ENCODE measurements around the gene TTBK1.

TTBK1 gene

GRCh38 chr6:43213431-43213830, 29.9 kb upstream of the TTBK1 start:
- no peak for TF ChIP-seq CTCF (conservative IDR thresholded peaks at IDR 0.05; ENCODE audit: low read depth, low read length)
- H3K4me3 ChIP-seq (ENCODE audit: low read length) = no peak overlapping the region
- no peak for DNase-seq (ENCODE audit: low read depth)

GRCh38 chr6:43215066-43215465, 28.2 kb upstream of the TTBK1 start:
- no peak overlapping the region for H3K4me3 ChIP-seq (ENCODE audit: low read length)
- DNase-seq (ENCODE audit: low read depth) = no peak
- TF ChIP-seq CTCF (conservative IDR thresholded peaks at IDR 0.05; ENCODE audit: low read depth, low read length) = no peak

DNA sequence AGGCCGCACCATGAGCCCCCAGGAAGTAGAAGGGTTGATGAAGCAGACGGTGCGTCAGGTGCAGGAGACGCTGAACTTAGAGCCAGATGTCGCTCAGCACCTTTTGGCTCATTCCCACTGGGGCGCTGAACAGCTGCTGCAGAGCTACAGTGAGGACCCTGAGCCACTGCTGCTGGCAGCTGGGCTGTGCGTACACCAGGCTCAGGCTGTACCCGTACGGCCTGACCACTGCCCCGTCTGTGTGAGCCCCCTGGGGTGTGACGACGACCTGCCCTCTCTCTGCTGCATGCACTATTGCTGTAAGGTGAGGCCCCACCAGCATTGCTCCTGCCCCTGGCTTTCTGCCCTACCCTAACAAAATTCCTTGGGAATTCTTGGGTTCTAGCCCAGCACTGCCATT, 27.1 kb upstream of the TTBK1 start:
- DNase-seq (ENCODE audit: low read depth) = no peak
- H3K4me3 ChIP-seq (ENCODE audit: low read length) = no peak overlapping the region
- no peak for TF ChIP-seq CTCF (conservative IDR thresholded peaks at IDR 0.05; ENCODE audit: low read depth, low read length)

- TF ChIP-seq CTCF (conservative IDR thresholded peaks at IDR 0.05; ENCODE audit: low read depth, low read length) = no peak
- no peak for DNase-seq (ENCODE audit: low read depth)
Measured at GRCh38 chr6:43217351-43217750, 25.9 kb upstream of the TTBK1 start.

GRCh38 chr6:43219119-43219518, 24.2 kb upstream of the TTBK1 start:
- no peak for DNase-seq (ENCODE audit: low read depth)
- no peak for TF ChIP-seq CTCF (conservative IDR thresholded peaks at IDR 0.05; ENCODE audit: low read depth, low read length)
- H3K4me3 ChIP-seq (ENCODE audit: low read length) = no peak overlapping the region

More at GRCh38 chr6:43217351-43217750, 25.9 kb upstream of the TTBK1 start:
- no peak overlapping the region for H3K4me3 ChIP-seq (ENCODE audit: low read length)

DNA sequence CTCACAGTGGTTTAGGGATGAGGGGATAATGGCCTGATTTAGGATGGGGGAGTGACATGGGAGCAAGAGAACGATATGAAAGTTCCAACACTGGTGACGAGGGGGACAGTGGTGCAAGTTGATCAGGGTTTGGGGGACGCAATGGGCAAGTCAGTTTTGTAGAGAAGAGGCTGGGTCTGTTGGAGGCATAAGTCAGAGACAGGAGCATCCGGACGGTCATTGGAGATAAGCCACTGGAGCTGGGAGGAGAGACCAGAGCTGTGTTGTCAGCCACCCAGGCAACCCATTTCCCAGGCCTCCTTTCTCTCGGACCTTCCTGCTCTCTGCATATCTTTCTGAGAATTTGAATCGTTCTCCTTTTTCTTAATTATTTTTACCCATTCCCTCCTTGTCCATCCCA, 23.5 kb upstream of the TTBK1 start:
- no peak for DNase-seq (ENCODE audit: low read depth)
- TF ChIP-seq CTCF (conservative IDR thresholded peaks at IDR 0.05; ENCODE audit: low read depth, low read length) = no peak
- H3K4me3 ChIP-seq (ENCODE audit: low read length) = no peak overlapping the region

DNA sequence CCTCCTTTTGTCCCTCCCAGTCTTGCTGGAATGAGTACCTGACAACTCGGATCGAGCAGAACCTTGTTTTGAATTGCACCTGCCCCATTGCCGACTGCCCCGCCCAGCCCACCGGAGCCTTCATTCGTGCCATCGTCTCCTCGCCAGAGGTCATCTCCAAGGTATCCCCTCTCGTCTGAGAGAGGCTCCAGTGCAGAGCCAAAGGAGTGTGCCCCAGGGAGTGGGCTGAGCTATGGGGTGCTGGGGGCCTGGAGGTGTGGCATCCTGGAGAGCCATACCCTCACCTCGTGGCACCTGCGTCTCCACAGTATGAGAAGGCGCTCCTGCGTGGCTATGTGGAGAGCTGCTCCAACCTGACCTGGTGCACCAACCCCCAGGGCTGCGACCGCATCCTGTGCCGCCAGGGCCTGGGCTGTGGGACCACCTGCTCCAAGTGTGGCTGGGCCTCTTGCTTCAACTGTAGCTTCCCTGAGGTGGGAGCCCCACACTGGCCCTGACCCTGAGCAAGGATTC, 22.8 kb upstream of the TTBK1 start:
- no peak overlapping the region for H3K4me3 ChIP-seq (ENCODE audit: low read length)
- no peak for TF ChIP-seq CTCF (conservative IDR thresholded peaks at IDR 0.05; ENCODE audit: low read depth, low read length)
- DNase-seq (ENCODE audit: low read depth) = no peak

Measured in retinal pigment epithelial cell (primary cell).